Caco-2 (cell line): ENCODE measurements around the gene SESN2. TPM values are rescaled to one million over a fixed set of nuclear protein-coding genes. Genes with fewer than 3 reads are reported as not detected.
A peak's percentile ranks its signal among the peaks of the same experiment; 100 is the strongest.

Source experiments
- BruUV-seq: library from RNA; stranded (reverse); fragments of 400-500 nt; replicated peaks from 2 replicates; lab custom pipeline; 2021; lab: Mats Ljungman, UMichigan
- CTCF ChIA-PET: fragments of 300-600 bp; sonication (Branson Sonifier 250); formaldehyde crosslinking; loops from one replicate; lab custom pipeline; 2022; ENCODE audit warnings: antibody characterized with exemption; lab: Charles Lee
- POLR2A ChIA-PET: fragments of 300-600 bp; sonication (Branson Sonifier 250); formaldehyde crosslinking; loops from one replicate; lab custom pipeline; 2022; ENCODE audit warnings: antibody characterized with exemption; lab: Charles Lee
- DNase-seq, 2 experiments: peaks; one replicate each; pipeline versions ENCODE4 v3.0.0 to v3.0.0-alpha.2; 2020 to 2022
- H3K27me3 ChIP-seq: replicated peaks from 2 replicates; pipeline ENCODE4 v1.6.0; 2011; ENCODE audit warnings: low read length; ENCODE audit not compliant: control insufficient read depth, insufficient read depth
- H3K36me3 ChIP-seq: 2 replicates; pipeline ENCODE4 v1.5.1; 2011; ENCODE audit warnings: low read length; ENCODE audit not compliant: control insufficient read depth, insufficient read depth
- H3K4me1 ChIP-seq: fragments of 250-450 bp; sonication (Bioruptor Pico); 2 replicates; pipeline ENCODE4 v1.5.1; 2020; ENCODE audit warnings: mild to moderate bottlenecking
- H3K4me3 ChIP-seq: 2 replicates; pipeline ENCODE4 v1.5.1; 2011; ENCODE audit warnings: low read depth, mild to moderate bottlenecking, control low read depth, low read length
- H3K9me3 ChIP-seq: fragments of 250-450 bp; sonication (Bioruptor Pico); 2 replicates; pipeline ENCODE4 v1.5.1; 2020; ENCODE audit warnings: mild to moderate bottlenecking, moderate library complexity
- H3K27ac Mint-ChIP-seq: one replicate; pipeline ENCODE4 v1.8.0; 2022; ENCODE audit warnings: mixed read lengths; ENCODE audit not compliant: unreplicated experiment
- H3K27me3 Mint-ChIP-seq: one replicate; pipeline ENCODE4 v1.8.0; 2022; ENCODE audit warnings: mixed read lengths; ENCODE audit not compliant: insufficient read depth, unreplicated experiment
- H3K36me3 Mint-ChIP-seq: one replicate; pipeline ENCODE4 v1.8.0; 2022; ENCODE audit warnings: mild to moderate bottlenecking, mixed read lengths; ENCODE audit not compliant: insufficient read depth, unreplicated experiment
- H3K4me1 Mint-ChIP-seq: one replicate; pipeline ENCODE4 v1.8.0; 2022; ENCODE audit warnings: low read depth, mixed read lengths; ENCODE audit not compliant: unreplicated experiment
- H3K4me3 Mint-ChIP-seq: one replicate; pipeline ENCODE4 v1.8.0; 2022; ENCODE audit warnings: mild to moderate bottlenecking, moderate library complexity, mixed read lengths; ENCODE audit not compliant: unreplicated experiment
- H3K9me3 Mint-ChIP-seq: one replicate; pipeline ENCODE4 v1.8.0; 2022; ENCODE audit warnings: mixed read lengths; ENCODE audit not compliant: unreplicated experiment
- intact Hi-C: fragments of 100-400 bp; cut with micrococcal nuclease; formaldehyde crosslinking; loops from one replicate; pipeline ENCODE4 v1.10.0; 2022; ENCODE audit not compliant: unreplicated experiment
- total RNA-seq: library from RNA; stranded (reverse); gene quantifications from 2 replicates; pipeline ENCODE4 v1.2.3, GENCODE V29; 2022
- TF ChIP-seq, protein P1 (sequence below), 2 experiments: fragments of 200-600 bp in 1 of 2; IDR thresholded peaks; 1 replicate in 1 of 2; 2 replicates in 1 of 2; pipeline versions ENCODE4 v1.5.1 to v1.8.0; 2011 to 2022; ENCODE audit warnings: antibody characterized with exemption in 1 of 2, control low read depth in 1 of 2, inconsistent platforms in 1 of 2, low read depth in 1 of 2, low read length in 1 of 2, mild to moderate bottlenecking in 1 of 2, moderate library complexity in 1 of 2; ENCODE audit not compliant: insufficient read depth in 1 of 2, severe bottlenecking in 1 of 2, unreplicated experiment in 1 of 2

Gene SESN2
- total RNA-seq, 1 experiment from 2014 or later: 34.5 TPM

DNA sequence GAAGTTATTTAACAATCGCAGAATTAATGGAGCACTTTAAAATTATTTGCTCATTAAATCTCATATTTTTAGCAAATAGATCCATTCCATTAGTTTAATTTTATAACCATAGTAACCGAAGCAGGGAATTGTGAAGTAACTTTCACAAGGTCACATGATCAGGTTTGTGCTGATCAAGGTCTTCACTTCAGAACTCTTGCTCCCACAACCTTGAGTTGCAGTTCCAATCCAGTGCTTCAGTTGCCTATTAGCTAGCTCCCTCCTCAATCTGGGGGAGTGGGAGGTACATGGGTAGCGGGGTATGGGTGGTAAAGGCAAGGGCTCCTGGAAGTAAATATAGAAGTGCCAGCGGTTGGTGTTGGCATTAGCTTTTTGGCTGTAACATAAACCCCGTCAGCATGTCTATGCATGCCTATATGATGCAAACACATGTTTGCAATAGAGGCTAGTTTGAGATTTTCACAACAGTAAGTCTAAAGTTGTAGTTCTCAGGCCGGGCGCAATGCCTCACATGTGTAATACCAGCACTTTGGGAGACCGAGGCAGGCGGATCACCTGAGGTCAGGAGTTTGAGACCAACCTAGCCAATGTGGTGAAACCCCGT lies 17.6 kb upstream of the SESN2 start:
- Mint-ChIP-seq H3K36me3 (no peaks in the 10 kb centered on the region), H3K9me3 (no peaks in the 10 kb centered on the region), H3K27ac (no peak overlapping the region), H3K27me3 (no peaks in the 10 kb centered on the region), H3K4me1 (peaks cover 17% of the 10 kb centered on the region), H3K4me3 (no peak overlapping the region)
- intact Hi-C loops: no loop called here
- peaks cover 5% of the 10 kb centered on the region; the same call in 1 of the 2 replicates for H3K4me1 ChIP-seq
- no TSS peak for BruUV-seq
- ChIA-PET CTCF (no interaction called here), POLR2A (no interaction called here)
- no peaks in the 10 kb centered on the region for H3K36me3 ChIP-seq
- H3K4me3 ChIP-seq: no peak overlapping the region
- H3K27me3 ChIP-seq: no peaks in the 10 kb centered on the region
- H3K9me3 ChIP-seq: no peaks in the 10 kb centered on the region
- DNase-seq: no peak
- TF ChIP-seq, protein P1, sequence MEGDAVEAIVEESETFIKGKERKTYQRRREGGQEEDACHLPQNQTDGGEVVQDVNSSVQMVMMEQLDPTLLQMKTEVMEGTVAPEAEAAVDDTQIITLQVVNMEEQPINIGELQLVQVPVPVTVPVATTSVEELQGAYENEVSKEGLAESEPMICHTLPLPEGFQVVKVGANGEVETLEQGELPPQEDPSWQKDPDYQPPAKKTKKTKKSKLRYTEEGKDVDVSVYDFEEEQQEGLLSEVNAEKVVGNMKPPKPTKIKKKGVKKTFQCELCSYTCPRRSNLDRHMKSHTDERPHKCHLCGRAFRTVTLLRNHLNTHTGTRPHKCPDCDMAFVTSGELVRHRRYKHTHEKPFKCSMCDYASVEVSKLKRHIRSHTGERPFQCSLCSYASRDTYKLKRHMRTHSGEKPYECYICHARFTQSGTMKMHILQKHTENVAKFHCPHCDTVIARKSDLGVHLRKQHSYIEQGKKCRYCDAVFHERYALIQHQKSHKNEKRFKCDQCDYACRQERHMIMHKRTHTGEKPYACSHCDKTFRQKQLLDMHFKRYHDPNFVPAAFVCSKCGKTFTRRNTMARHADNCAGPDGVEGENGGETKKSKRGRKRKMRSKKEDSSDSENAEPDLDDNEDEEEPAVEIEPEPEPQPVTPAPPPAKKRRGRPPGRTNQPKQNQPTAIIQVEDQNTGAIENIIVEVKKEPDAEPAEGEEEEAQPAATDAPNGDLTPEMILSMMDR (IDR thresholded peaks at IDR 0.05; ENCODE audit: insufficient read depth in 1 of 2, low read depth in 1 of 2, low read length in 1 of 2, severe bottlenecking in 1 of 2, unreplicated experiment in 1 of 2): no peak

- Histone ChIP-seq H3K4me1 (peaks cover 7% of the 10 kb centered on the region), H3K9me3 (no peaks in the 10 kb centered on the region), H3K27me3 (no peaks in the 10 kb centered on the region), H3K36me3 (no peaks in the 10 kb centered on the region), H3K4me3 (no peak overlapping the region)
- no peaks in the 10 kb centered on the region for H3K9me3 Mint-ChIP-seq
- H3K4me1 Mint-ChIP-seq: peaks cover 30% of the 10 kb centered on the region
- no peak overlapping the region for H3K4me3 Mint-ChIP-seq
- H3K27me3 Mint-ChIP-seq: no peaks in the 10 kb centered on the region
- ChIA-PET CTCF (no interaction called here), POLR2A (interaction anchor here (1.3 kb wide), 1 partner anchor 8 kb away, joined by 3 read pairs; the partner anchor contains the start of gene ATP5IF1)
- no peaks in the 10 kb centered on the region for H3K36me3 Mint-ChIP-seq
- TF ChIP-seq, protein P1 (IDR thresholded peaks at IDR 0.05; ENCODE audit: insufficient read depth in 1 of 2, low read depth in 1 of 2, low read length in 1 of 2, severe bottlenecking in 1 of 2, unreplicated experiment in 1 of 2): no peak
- no TSS peak for BruUV-seq
- intact Hi-C loops: no loop called here
- DNase-seq: no peak
- peak overlapping the region; percentile 42 for H3K27ac Mint-ChIP-seq
Observed at GRCh38 chr1:28243685-28244311, 15.5 kb upstream of the SESN2 start.

GRCh38 chr1:28244549-28245251 lies 14.6 kb upstream of the SESN2 start:
- DNase-seq: no peak
- Mint-ChIP-seq H3K9me3 (no peaks in the 10 kb centered on the region), H3K4me1 (peaks cover 38% of the 10 kb centered on the region), H3K27me3 (no peaks in the 10 kb centered on the region), H3K27ac (no peak overlapping the region), H3K36me3 (peaks cover 6% of the 10 kb centered on the region), H3K4me3 (no peak overlapping the region)
- ChIA-PET POLR2A (interaction anchor here (0.6 to 1.3 kb wide), 2 partner anchors 9 to 266 kb away, joined by 3 read pairs; partner anchors contain the start of gene ATP5IF1), CTCF (interaction anchor here (0.6 kb wide), 1 partner anchor 337 kb away, joined by 3 read pairs; no protein-coding TSS in a partner anchor)
- no TSS peak for BruUV-seq
- TF ChIP-seq, protein P1 (IDR thresholded peaks at IDR 0.05; ENCODE audit: insufficient read depth in 1 of 2, low read depth in 1 of 2, low read length in 1 of 2, severe bottlenecking in 1 of 2, unreplicated experiment in 1 of 2): no peak
- H3K4me1 ChIP-seq: peaks cover 11% of the 10 kb centered on the region
- H3K9me3 ChIP-seq: no peaks in the 10 kb centered on the region
- intact Hi-C loops: loop anchor here (5.0 kb wide), 1 partner anchor 268 kb away; no protein-coding TSS in a partner anchor
- H3K27me3 ChIP-seq: no peaks in the 10 kb centered on the region
- H3K36me3 ChIP-seq: no peaks in the 10 kb centered on the region
- H3K4me3 ChIP-seq: no peak overlapping the region
